ENCODE data around the gene CCM2. TPM values are rescaled to one million over a fixed set of nuclear protein-coding genes. Genes with fewer than 3 reads are reported as not detected.

CCM2 gene
- polyA plus RNA-seq, 2 of the 4 experiments (the other 2 are of a cell fraction) = 18.9 to 34.6 TPM

GRCh38 chr7:45102785-45103712, 103.0 kb downstream of the CCM2 start:
- ChIA-PET POLR2A (no interaction called here), CTCF (interaction anchor here (0.9 to 2.5 kb wide), 3 partner anchors 33 to 246 kb away, joined by 3 to 8 read pairs (median 4); no protein-coding TSS in a partner anchor)
- 89% methylated on average over 12 of the region's 14 CpGs for WGBS (ENCODE audit: missing lambda C conversion rate)
- Histone ChIP-seq H3K27ac (no peak overlapping the region), H3K4me3 (no peak overlapping the region), H3K4me1 (peaks cover 3% of the 10 kb centered on the region; the same call in 1 of the 3 replicates), H3K9me3 (no peaks in the 10 kb centered on the region), H3K4me2 (no peak overlapping the region)
- FAIRE-seq (no peak), ATAC-seq (no peak), DNase-seq (ENCODE audit: low read depth in 1 of 2, low spot score in 1 of 2) (no peak)
- TF ChIP-seq CTCF (IDR thresholded peaks at IDR 0.05) (no peak), MAZ (IDR thresholded peaks at IDR 0.05; ENCODE audit: borderline replicate concordance, low read depth, low read length) (no peak), EHMT2 (IDR thresholded peaks at IDR 0.05; ENCODE audit: low read depth) (no peak), BCL3 (IDR thresholded peaks at IDR 0.05) (no peak), CEBPB (IDR thresholded peaks at IDR 0.05) (no peak), HES2 (IDR thresholded peaks at IDR 0.05) (no peak), RFX5 (IDR thresholded peaks at IDR 0.05) (no peak), FOSL2 (IDR thresholded peaks at IDR 0.05) (no peak), FOSL2 (CRISPR knock-in tag; IDR thresholded peaks at IDR 0.05) (no peak), RCOR1 (IDR thresholded peaks at IDR 0.05; ENCODE audit: low read depth, low read length) (no peak), MYC (IDR thresholded peaks at IDR 0.05; ENCODE audit: borderline replicate concordance, low read length) (no peak)
- TF ChIP-seq, protein P1, sequence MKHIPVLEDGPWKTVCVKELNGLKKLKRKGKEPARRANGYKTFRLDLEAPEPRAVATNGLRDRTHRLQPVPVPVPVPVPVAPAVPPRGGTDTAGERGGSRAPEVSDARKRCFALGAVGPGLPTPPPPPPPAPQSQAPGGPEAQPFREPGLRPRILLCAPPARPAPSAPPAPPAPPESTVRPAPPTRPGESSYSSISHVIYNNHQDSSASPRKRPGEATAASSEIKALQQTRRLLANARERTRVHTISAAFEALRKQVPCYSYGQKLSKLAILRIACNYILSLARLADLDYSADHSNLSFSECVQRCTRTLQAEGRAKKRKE (CRISPR knock-in tag; IDR thresholded peaks at IDR 0.05; ENCODE audit: low read depth) = no peak

DNA sequence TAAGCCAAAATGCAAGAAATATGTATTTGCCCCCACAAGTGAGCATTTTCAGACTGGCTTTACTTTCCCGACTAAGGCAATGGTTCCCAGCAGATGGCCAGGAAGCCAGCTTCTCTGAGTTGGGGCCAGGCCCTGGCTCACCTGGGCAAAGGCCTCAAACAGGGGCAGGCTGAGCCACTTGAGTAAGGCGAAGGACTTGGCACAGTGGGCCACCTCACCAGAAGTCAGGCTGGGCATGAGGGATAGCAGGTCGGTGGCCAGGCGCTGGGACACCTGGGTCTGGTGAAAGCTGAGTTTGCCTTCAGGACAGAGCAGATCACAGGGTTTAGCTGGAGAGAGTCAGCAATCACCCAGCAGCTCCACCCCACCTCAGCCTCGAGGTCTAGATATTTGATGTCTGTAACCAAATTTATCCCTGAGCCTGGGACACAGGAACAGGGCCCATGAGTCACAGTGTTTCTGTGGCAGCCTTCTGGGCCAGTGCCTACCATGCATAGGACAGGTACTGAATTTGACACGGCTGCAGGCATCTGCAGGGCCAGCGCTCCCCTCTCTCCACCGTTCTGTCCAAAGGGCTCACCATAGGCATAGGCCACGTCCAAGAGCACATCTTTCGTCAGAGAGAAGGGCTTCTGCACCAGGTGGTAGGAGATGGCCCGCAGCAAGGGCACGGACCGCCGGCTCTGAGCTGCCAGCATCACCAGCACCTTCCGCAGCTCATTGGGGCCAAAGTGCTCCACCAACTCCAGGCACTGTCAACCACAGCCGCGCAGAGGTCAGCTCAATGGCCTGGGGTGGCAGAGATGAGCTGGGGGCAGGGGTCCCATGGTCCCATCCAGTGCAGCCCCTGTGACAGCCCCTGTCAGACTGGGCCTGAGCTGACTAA, 104.2 kb downstream of the CCM2 start:
- 96% methylated on average over 12 of the region's 17 CpGs for WGBS (ENCODE audit: missing lambda C conversion rate)
- Histone ChIP-seq H3K4me1 (peaks cover 15% of the 10 kb centered on the region; the same call in 2 of the 3 replicates), H3K27ac (no peak overlapping the region), H3K4me2 (no peak overlapping the region), H3K4me3 (no peak overlapping the region), H3K9me3 (no peaks in the 10 kb centered on the region)
- POLR2A ChIA-PET = no interaction called here
- TF ChIP-seq GATA3 (IDR thresholded peaks at IDR 0.05; ENCODE audit: borderline replicate concordance) (no peak), E2F6 (IDR thresholded peaks at IDR 0.05; ENCODE audit: borderline replicate concordance, low read depth) (no peak), EHMT2 (IDR thresholded peaks at IDR 0.05; ENCODE audit: low read depth) (no peak), MYC (IDR thresholded peaks at IDR 0.05; ENCODE audit: borderline replicate concordance, low read length) (no peak), BHLHE40 (IDR thresholded peaks at IDR 0.05; ENCODE audit: low read depth, low read length) (no peak), RAD21 (conservative IDR thresholded peaks at IDR 0.05 in 1 of 2, IDR thresholded peaks at IDR 0.05 in 1 of 2) (no peak)
- TF ChIP-seq, protein P2, sequence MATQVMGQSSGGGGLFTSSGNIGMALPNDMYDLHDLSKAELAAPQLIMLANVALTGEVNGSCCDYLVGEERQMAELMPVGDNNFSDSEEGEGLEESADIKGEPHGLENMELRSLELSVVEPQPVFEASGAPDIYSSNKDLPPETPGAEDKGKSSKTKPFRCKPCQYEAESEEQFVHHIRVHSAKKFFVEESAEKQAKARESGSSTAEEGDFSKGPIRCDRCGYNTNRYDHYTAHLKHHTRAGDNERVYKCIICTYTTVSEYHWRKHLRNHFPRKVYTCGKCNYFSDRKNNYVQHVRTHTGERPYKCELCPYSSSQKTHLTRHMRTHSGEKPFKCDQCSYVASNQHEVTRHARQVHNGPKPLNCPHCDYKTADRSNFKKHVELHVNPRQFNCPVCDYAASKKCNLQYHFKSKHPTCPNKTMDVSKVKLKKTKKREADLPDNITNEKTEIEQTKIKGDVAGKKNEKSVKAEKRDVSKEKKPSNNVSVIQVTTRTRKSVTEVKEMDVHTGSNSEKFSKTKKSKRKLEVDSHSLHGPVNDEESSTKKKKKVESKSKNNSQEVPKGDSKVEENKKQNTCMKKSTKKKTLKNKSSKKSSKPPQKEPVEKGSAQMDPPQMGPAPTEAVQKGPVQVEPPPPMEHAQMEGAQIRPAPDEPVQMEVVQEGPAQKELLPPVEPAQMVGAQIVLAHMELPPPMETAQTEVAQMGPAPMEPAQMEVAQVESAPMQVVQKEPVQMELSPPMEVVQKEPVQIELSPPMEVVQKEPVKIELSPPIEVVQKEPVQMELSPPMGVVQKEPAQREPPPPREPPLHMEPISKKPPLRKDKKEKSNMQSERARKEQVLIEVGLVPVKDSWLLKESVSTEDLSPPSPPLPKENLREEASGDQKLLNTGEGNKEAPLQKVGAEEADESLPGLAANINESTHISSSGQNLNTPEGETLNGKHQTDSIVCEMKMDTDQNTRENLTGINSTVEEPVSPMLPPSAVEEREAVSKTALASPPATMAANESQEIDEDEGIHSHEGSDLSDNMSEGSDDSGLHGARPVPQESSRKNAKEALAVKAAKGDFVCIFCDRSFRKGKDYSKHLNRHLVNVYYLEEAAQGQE (IDR thresholded peaks at IDR 0.05) = no peak
- FAIRE-seq (no peak), ATAC-seq (no peak), DNase-seq (ENCODE audit: low read depth in 1 of 2, low spot score in 1 of 2) (no peak)
- CTCF ChIA-PET = interaction anchor here (0.6 to 2.5 kb wide), 5 partner anchors 31 to 247 kb away, joined by 3 to 8 read pairs (median 4); no protein-coding TSS in a partner anchor

Data from A549 (cell line).